ENCODE data around the gene EPX. TPM values are rescaled to one million over a fixed set of nuclear protein-coding genes. Genes with fewer than 3 reads are reported as not detected.

Gene EPX
- total RNA-seq, 1 experiment from 2014 or later = not detected

GRCh38 chr17:58144801-58145200 is 47.7 kb upstream of the EPX start:
- H2BK12ac ChIP-seq (ENCODE audit: insufficient read length, low read depth, low read length) = no peak overlapping the region
- H3K27ac Mint-ChIP-seq = no peak overlapping the region
- H3K27ac ChIP-seq (ENCODE audit: insufficient read length, low read depth, low read length) = no peak overlapping the region
- no peak overlapping the region for H3K23ac ChIP-seq (ENCODE audit: insufficient read length, low read depth, low read length)
- H3K9me3 ChIP-seq (ENCODE audit: control insufficient read depth, low read depth, low read length) = no peaks in the 10 kb centered on the region
- no peak overlapping the region for H3K18ac ChIP-seq (ENCODE audit: insufficient read length, low read depth, low read length)
- H4K8ac ChIP-seq (replicated peaks; ENCODE audit: insufficient read length, low read depth, low read length) = no peak overlapping the region
- H3K4ac ChIP-seq (ENCODE audit: low read depth, low read length) = no peak overlapping the region
- no peak overlapping the region for H2BK5ac ChIP-seq (ENCODE audit: insufficient read length, low read length)
- DNase-seq = no peak
- H3K56ac ChIP-seq (ENCODE audit: insufficient read length, low read depth, low read length) = no peak overlapping the region
- H2BK120ac ChIP-seq (ENCODE audit: low read depth, low read length, poor library complexity, severe bottlenecking) = no peak overlapping the region
- H2AK5ac ChIP-seq (ENCODE audit: insufficient read length, low read length) = no peak overlapping the region
- no peak overlapping the region for H2AFZ ChIP-seq (ENCODE audit: low read length)
- peaks cover 3% of the 10 kb centered on the region; the same call in 1 of the 2 replicates for H3K4me1 ChIP-seq (ENCODE audit: insufficient read depth, low read length)
- H3K9ac ChIP-seq (ENCODE audit: extremely low read depth, insufficient read length, low read length) = no peak overlapping the region
- WGBS (ENCODE audit: extremely low coverage, insufficient read length, low lambda C conversion rate) = no CpG with 5 or more reads among the region's 1 CpG
- no peak overlapping the region for H3K4me3 Mint-ChIP-seq
- H3K27me3 Mint-ChIP-seq (ENCODE audit: low read depth) = peaks cover 53% of the 10 kb centered on the region
- H3K9me3 Mint-ChIP-seq = peaks cover 24% of the 10 kb centered on the region in 2 experiments
- no peak overlapping the region for H3K4me2 ChIP-seq (ENCODE audit: insufficient read depth, insufficient read length, low read length)
- H3K14ac ChIP-seq (ENCODE audit: insufficient read depth, low read length) = no peak overlapping the region
- no peak overlapping the region for H3T11ph ChIP-seq (ENCODE audit: low read length)
- no peaks in the 10 kb centered on the region for H3K79me1 ChIP-seq (ENCODE audit: insufficient read depth, low read depth, low read length, poor library complexity, severe bottlenecking)
- peaks cover 2 to 19% (median 5%) of the 10 kb centered on the region in 3 experiments; a peak in 6 of 7 replicates for H3K36me3 Mint-ChIP-seq (ENCODE audit: insufficient read depth in 1 of 3, low read depth in 3 of 3)
- no peaks in the 10 kb centered on the region for H4K20me1 ChIP-seq (ENCODE audit: control insufficient read depth, insufficient read depth, insufficient read length)
- TF ChIP-seq CTCF (conservative IDR thresholded peaks at IDR 0.05) = no peak
- H3K4me1 Mint-ChIP-seq = peaks cover 3 to 7% of the 10 kb centered on the region in 2 experiments
- H3K79me2 ChIP-seq (ENCODE audit: insufficient read depth, low read length) = no peaks in the 10 kb centered on the region
- no peak overlapping the region for H2BK20ac ChIP-seq (ENCODE audit: low read depth, low read length, poor library complexity, severe bottlenecking)
- no peaks in the 10 kb centered on the region for H3K27me3 ChIP-seq (ENCODE audit: insufficient read depth, low read length)
- no peak overlapping the region for H4K91ac ChIP-seq (ENCODE audit: insufficient read length, low read depth, low read length)
- H3K23me2 ChIP-seq (ENCODE audit: insufficient read length, low read depth, low read length, poor library complexity, severe bottlenecking) = no peaks in the 10 kb centered on the region
- no peak overlapping the region for H2BK15ac ChIP-seq (ENCODE audit: low read depth, low read length)
- no peak overlapping the region for H4K5ac ChIP-seq (ENCODE audit: insufficient read length, low read depth, low read length)

All from H9 (cell line).